H1 (cell line): ENCODE data around the gene PDZD4. TPM values are rescaled to one million over a fixed set of nuclear protein-coding genes. Genes with fewer than 3 reads are reported as not detected.

ENCODE experiments used
- CTCF ChIA-PET: fragments of 300-600 bp; sonication (Branson Sonifier 250); formaldehyde crosslinking; loops from one replicate; lab custom pipeline; 2021; ENCODE audit not compliant: partially characterized antibody; lab: Charles Lee
- POLR2A ChIA-PET: fragments of 300-600 bp; sonication (Branson Sonifier 250); formaldehyde crosslinking; loops from one replicate; lab custom pipeline; 2021; ENCODE audit warnings: inconsistent platforms; ENCODE audit not compliant: partially characterized antibody; lab: Charles Lee
- DNase-seq, 2 experiments: peaks; one replicate each; pipeline versions ENCODE4 v3.0.0 to v3.0.0-alpha.2; 2010 to 2022; ENCODE audit warnings: low spot score in 2 of 2, low read depth in 1 of 2, mixed read lengths in 1 of 2
- FAIRE-seq: peaks from 2 replicates; lab custom pipeline; 2011; peaks lifted over from hg19 to GRCh38; lab: Jason Lieb, UNC
- H2AFZ ChIP-seq: 2 replicates; pipeline ENCODE4 v1.8.1; 2012; ENCODE audit warnings: low read length, inconsistent platforms
- H2AK5ac ChIP-seq: 2 replicates; pipeline ENCODE4 v1.6.1; 2013; ENCODE audit warnings: low read depth, low read length
- H2BK120ac ChIP-seq: replicated peaks from 2 replicates; pipeline ENCODE3; 2013; ENCODE audit warnings: low read depth, low read length, inconsistent platforms
- H2BK12ac ChIP-seq: 2 replicates; pipeline ENCODE4 v1.6.1; 2013; ENCODE audit warnings: low read depth, low read length
- H2BK15ac ChIP-seq: 2 replicates; pipeline ENCODE4 v1.6.1; 2013; ENCODE audit warnings: low read length
- H2BK20ac ChIP-seq: 2 replicates; pipeline ENCODE4 v1.6.1; 2013; ENCODE audit warnings: low read length
- H2BK5ac ChIP-seq: 2 replicates; pipeline ENCODE4 v1.6.1; 2013; ENCODE audit warnings: low read depth, low read length
- H3K14ac ChIP-seq: 2 replicates; pipeline ENCODE4 v1.6.1; 2013; ENCODE audit warnings: inconsistent platforms; ENCODE audit not compliant: insufficient read length
- H3K18ac ChIP-seq: 2 replicates; pipeline ENCODE4 v1.6.1; 2013; ENCODE audit warnings: low read length; ENCODE audit errors: extremely low read depth
- H3K23ac ChIP-seq: 2 replicates; pipeline ENCODE4 v1.6.1; 2013; ENCODE audit warnings: inconsistent platforms; ENCODE audit not compliant: insufficient read length
- H3K23me2 ChIP-seq: 2 replicates; pipeline ENCODE4 v1.6.1; 2013; ENCODE audit warnings: low read depth, low read length
- H3K27ac ChIP-seq: 2 replicates; pipeline ENCODE4 v1.6.1; 2011; ENCODE audit warnings: low read depth, low read length, inconsistent platforms
- H3K27me3 ChIP-seq, 4 experiments: replicated peaks in 1 of 4; 1 replicate in 1 of 4; 2 replicates in 3 of 4; pipeline versions ENCODE4 v1.6.1 to v1.8.1; 2011 to 2013; ENCODE audit warnings: low read length in 3 of 4, mild to moderate bottlenecking in 3 of 4, inconsistent platforms in 2 of 4, mixed read lengths in 2 of 4, moderate library complexity in 1 of 4; ENCODE audit not compliant: control insufficient read depth in 3 of 4, insufficient read depth in 3 of 4; ENCODE audit errors: extremely low read depth in 1 of 4
- H3K36me3 ChIP-seq, 4 experiments: 2 replicates each; pipeline versions ENCODE4 v1.6.1 to v1.8.1; 2011 to 2013; ENCODE audit warnings: mild to moderate bottlenecking in 4 of 4, low read length in 3 of 4, moderate library complexity in 2 of 4, control low read depth in 1 of 4, inconsistent platforms in 1 of 4; ENCODE audit not compliant: insufficient read depth in 4 of 4, control insufficient read depth in 2 of 4
- H3K4ac ChIP-seq: replicated peaks from 2 replicates; pipeline ENCODE3; 2013; ENCODE audit warnings: low read length, low read depth, mixed read lengths, inconsistent platforms; ENCODE audit not compliant: insufficient read length
- H3K4me1 ChIP-seq, 4 experiments: replicated peaks in 1 of 4; 1 replicate in 1 of 4; 2 replicates in 3 of 4; pipeline versions ENCODE4 v1.6.1 to v1.8.1; 2011 to 2013; ENCODE audit warnings: low read length in 3 of 4, inconsistent platforms in 2 of 4, mixed read lengths in 1 of 4; ENCODE audit not compliant: insufficient read depth in 4 of 4, control insufficient read depth in 3 of 4
- H3K4me2 ChIP-seq, 2 experiments: 2 replicates each; pipeline versions ENCODE4 v1.6.1 to v1.8.1; 2011 to 2013; ENCODE audit warnings: low read depth in 2 of 2, low read length in 2 of 2, control low read depth in 1 of 2, inconsistent platforms in 1 of 2, mild to moderate bottlenecking in 1 of 2; ENCODE audit not compliant: insufficient read depth in 1 of 2
- H3K4me3 ChIP-seq, 4 experiments: fragments of 200-600, 300-600 bp in 1 of 4; sonication (generic), shearing (Covaris generic), sonication (Bioruptor Twin) in 1 of 4; 2 replicates each; pipeline versions ENCODE4 v1.5.1 to v1.8.1; 2011 to 2016; ENCODE audit warnings: low read length in 4 of 4, low read depth in 3 of 4, control low read depth in 2 of 4, inconsistent platforms in 2 of 4, mild to moderate bottlenecking in 2 of 4, mixed read lengths in 1 of 4, moderate library complexity in 1 of 4; ENCODE audit not compliant: insufficient read depth in 2 of 4; ENCODE audit errors: extremely low read depth in 1 of 4
- H3K56ac ChIP-seq: replicated peaks from 2 replicates; pipeline ENCODE3; 2013; ENCODE audit warnings: low read depth, mild to moderate bottlenecking, mixed read lengths, low read length, inconsistent platforms; ENCODE audit not compliant: insufficient read length
- H3K79me1 ChIP-seq: 2 replicates; pipeline ENCODE4 v1.6.1; 2013; ENCODE audit warnings: low read depth, low read length, control low read depth
- H3K79me2 ChIP-seq, 2 experiments: 2 replicates each; pipeline versions ENCODE4 v1.6.1 to v1.8.1; 2012 to 2013; ENCODE audit warnings: low read length in 2 of 2, mild to moderate bottlenecking in 2 of 2, inconsistent platforms in 1 of 2; ENCODE audit not compliant: insufficient read depth in 2 of 2, control insufficient read depth in 1 of 2
- H3K9ac ChIP-seq, 4 experiments: replicated peaks in 1 of 4; 1 replicate in 1 of 4; 2 replicates in 3 of 4; pipeline versions ENCODE4 v1.6.1 to v1.8.1; 2011 to 2013; ENCODE audit warnings: low read depth in 3 of 4, low read length in 3 of 4, control low read depth in 2 of 4, mild to moderate bottlenecking in 2 of 4, moderate library complexity in 2 of 4, inconsistent platforms in 1 of 4; ENCODE audit errors: extremely low read depth in 1 of 4
- H3K9me3 ChIP-seq, 2 experiments: 2 replicates each; pipeline versions ENCODE4 v1.6.1 to v1.8.1; 2012 to 2013; ENCODE audit warnings: mild to moderate bottlenecking in 2 of 2, moderate library complexity in 2 of 2, control low read depth in 1 of 2, inconsistent platforms in 1 of 2, low read depth in 1 of 2, low read length in 1 of 2, mixed read lengths in 1 of 2; ENCODE audit not compliant: insufficient read depth in 2 of 2
- H4K20me1 ChIP-seq, 2 experiments: replicated peaks in 1 of 2; 2 replicates each; pipeline versions ENCODE3 to v1.8.1; 2011 to 2013; ENCODE audit warnings: inconsistent platforms in 2 of 2, low read length in 2 of 2, mild to moderate bottlenecking in 1 of 2; ENCODE audit not compliant: insufficient read depth in 2 of 2, control insufficient read depth in 1 of 2
- H4K5ac ChIP-seq: 2 replicates; pipeline ENCODE4 v1.6.1; 2013; ENCODE audit warnings: low read length, low read depth, mixed read lengths, inconsistent platforms; ENCODE audit not compliant: insufficient read length
- H4K8ac ChIP-seq: 2 replicates; pipeline ENCODE4 v1.8.0; 2013; ENCODE audit warnings: mild to moderate bottlenecking, moderate library complexity, low read length, inconsistent platforms; ENCODE audit not compliant: insufficient read depth; ENCODE audit errors: extremely low read depth
- H4K91ac ChIP-seq: replicated peaks from 2 replicates; pipeline ENCODE3; 2013; ENCODE audit warnings: low read length, mixed read lengths, inconsistent platforms; ENCODE audit not compliant: insufficient read length
- BCL11A ChIP-seq, 2 experiments: IDR thresholded peaks; one replicate each; pipeline ENCODE4 v1.6.1; 2011; ENCODE audit warnings: low read depth in 2 of 2, low read length in 2 of 2, mild to moderate bottlenecking in 2 of 2
- WGBS, 2 experiments: shearing (Covaris generic) in 1 of 2; methylation state at CpG; one replicate each; pipeline versions ENCODE4 v1.1.6 to v1.1.7; 2013 to 2015; ENCODE audit warnings: low lambda C conversion rate in 2 of 2, mixed read lengths in 2 of 2, inconsistent platforms in 1 of 2, low coverage in 1 of 2, missing lambda C conversion rate in 1 of 2; ENCODE audit not compliant: insufficient replicate concordance in 2 of 2, insufficient coverage in 1 of 2, insufficient read length in 1 of 2; ENCODE audit errors: extremely low coverage in 1 of 2, missing lambda C conversion rate in 1 of 2; 5-methylcytosine and 5-hydroxymethylcytosine counted together
- polyA plus RNA-seq, 7 experiments: library from polyadenylated mRNA; depleted of rRNA in 3 of 7; stranded (reverse) in 5 of 7; unstranded in 2 of 7; fragments of >200 nt in 5 of 7; fragments of 200-250 nt in 2 of 7; gene quantifications; 1 replicate in 5 of 7; 2 replicates in 1 of 7; 4 replicates in 1 of 7; pipeline versions ENCODE4 v1.2.1 to v1.2.3, GENCODE V29; 2011 to 2013; ENCODE audit warnings: missing spikeins in 2 of 7, mixed read lengths in 2 of 7
- total RNA-seq: library from RNA; stranded (reverse); fragmentation: NEBNext Ultra II Directional; extraction: Animal tissue kit (Norgen Biotek cat#: 25700); gene quantifications from 2 replicates; pipeline ENCODE4 v1.2.1, GENCODE V29; 2021
- TF ChIP-seq, protein P1 (sequence below): IDR thresholded peaks from 2 replicates; pipeline ENCODE4 v1.6.1; 2012; ENCODE audit warnings: inconsistent platforms

Gene PDZD4
- total and polyA plus RNA-seq, 2 of the 8 experiments (the other 6 are each of a cell fraction or from before 2014, with no cell fraction given) = 45.8 to 169 TPM

- POLR2A ChIA-PET = interaction anchor here (1.3 kb wide), 1 partner anchor 34 kb away, joined by 5 read pairs; no protein-coding TSS in a partner anchor
- H3K9me3 ChIP-seq = no peaks in the 10 kb centered on the region
- CTCF ChIA-PET = interaction anchor here (0.8 to 1.5 kb wide), 6 partner anchors 9 to 53 kb away, joined by 3 to 4 read pairs (median 4); no protein-coding TSS in a partner anchor
- H4K5ac ChIP-seq = no peak overlapping the region
- no peaks in the 10 kb centered on the region for H3K79me2 ChIP-seq
- H4K91ac ChIP-seq = no peak overlapping the region
- H3K36me3 ChIP-seq = peaks cover 0 to 14% (median 0%) of the 10 kb centered on the region in 4 experiments; a peak in 1 of 8 replicates
- no peak overlapping the region for H3K18ac ChIP-seq
- no peaks in the 10 kb centered on the region for H3K79me1 ChIP-seq
- peaks cover 3 to 16% (median 6%) of the 10 kb centered on the region in 4 experiments for H3K4me1 ChIP-seq
- no peak overlapping the region for H3K14ac ChIP-seq
- no peak overlapping the region for H2AK5ac ChIP-seq
- H3K9ac ChIP-seq = no peak overlapping the region
- H3K23me2 ChIP-seq = no peaks in the 10 kb centered on the region
- H2BK120ac ChIP-seq = no peak overlapping the region
- peaks cover 2 to 10% of the 10 kb centered on the region in 2 experiments for H4K20me1 ChIP-seq
- no peak for TF ChIP-seq BCL11A (IDR thresholded peaks at IDR 0.05; ENCODE audit: low read depth in 2 of 2, low read length in 2 of 2)
- TF ChIP-seq, protein P1, sequence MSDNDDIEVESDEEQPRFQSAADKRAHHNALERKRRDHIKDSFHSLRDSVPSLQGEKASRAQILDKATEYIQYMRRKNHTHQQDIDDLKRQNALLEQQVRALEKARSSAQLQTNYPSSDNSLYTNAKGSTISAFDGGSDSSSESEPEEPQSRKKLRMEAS = no peak
- no peak overlapping the region for H2BK15ac ChIP-seq
- DNase-seq = no peak
- FAIRE-seq = no peak
- H2BK20ac ChIP-seq = no peak overlapping the region
- H3K4ac ChIP-seq = no peak overlapping the region
- H3K56ac ChIP-seq = no peak overlapping the region
- H4K8ac ChIP-seq = no peak overlapping the region
- no peaks in the 10 kb centered on the region; a peak in 1 of 7 replicates for H3K27me3 ChIP-seq
- no peak overlapping the region for H3K4me2 ChIP-seq
- no peak overlapping the region for H2AFZ ChIP-seq
- H2BK5ac ChIP-seq = no peak overlapping the region
- no peak overlapping the region for H3K27ac ChIP-seq
- no peak overlapping the region for H2BK12ac ChIP-seq
- WGBS, 2 experiments = 79% methylated on average over 12 of the region's 29 CpGs; no CpG with 5 or more reads in 1 of the 2 experiments
- no peak overlapping the region for H3K23ac ChIP-seq
- no peak overlapping the region for H3K4me3 ChIP-seq
These were observed 41.9 kb upstream of the PDZD4 start for GRCh38 chrX:153871946-153872878.
